ENCODE data around the gene GRID1. TPM values are rescaled to one million over a fixed set of nuclear protein-coding genes. Genes with fewer than 3 reads are reported as not detected.
"Not testable (repeated sequence)": the region's sequence is repeated elsewhere in the genome, so short reads cannot be mapped to it uniquely, and the experiment has no call there.

GRID1 gene
- total RNA-seq, 2 donors from 2014 or later: not detected

DNA sequence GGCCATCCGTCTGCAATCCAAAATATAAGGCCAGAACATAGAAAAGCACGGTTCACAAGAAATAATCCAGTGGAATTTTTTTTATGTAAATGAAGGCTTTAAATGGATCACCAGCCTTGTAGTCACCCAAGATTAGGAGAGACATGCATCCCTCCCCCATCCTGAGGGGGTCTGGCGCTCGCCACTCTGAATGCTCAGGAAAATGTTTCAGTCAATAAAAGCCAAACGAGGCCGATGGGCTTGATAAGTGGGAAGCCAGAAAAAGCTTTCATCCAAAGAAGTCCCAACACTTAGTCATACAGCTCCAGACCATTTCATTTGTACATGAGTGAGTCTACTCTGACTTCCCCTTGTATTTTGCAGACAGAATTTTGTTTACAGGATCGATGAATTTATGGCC, 631.8 kb downstream of the GRID1 start:
- Mint-ChIP-seq H3K27me3 (no peaks in the 10 kb centered on the region), H3K4me1 (ENCODE audit: low read depth in 2 of 2) (no peaks in the 10 kb centered on the region), H3K27ac (no peak overlapping the region), H3K4me3 (no peak overlapping the region), H3K36me3 (no peaks in the 10 kb centered on the region), H3K9me3 (peaks cover 7% of the 10 kb centered on the region)
- DNase-seq (ENCODE audit: low spot score) (no peak), ATAC-seq (no peak)

GRCh38 chr10:85724215-85724614, 642.4 kb downstream of the GRID1 start:
- Mint-ChIP-seq H3K9me3 (peaks cover 13% of the 10 kb centered on the region), H3K4me3 (no peak overlapping the region), H3K36me3 (no peaks in the 10 kb centered on the region), H3K27ac (no peak overlapping the region), H3K4me1 (ENCODE audit: low read depth in 2 of 2) (no peaks in the 10 kb centered on the region), H3K27me3 (no peaks in the 10 kb centered on the region)
- no peak for ATAC-seq
- DNase-seq (ENCODE audit: low spot score): no peak

GRCh38 chr10:85720931-85721590, 645.5 kb downstream of the GRID1 start:
- DNase-seq (ENCODE audit: low spot score): no peak
- Mint-ChIP-seq H3K4me3 (no peak overlapping the region), H3K9me3 (peaks cover 5% of the 10 kb centered on the region), H3K27ac (no peak overlapping the region), H3K27me3 (no peaks in the 10 kb centered on the region), H3K4me1 (ENCODE audit: low read depth in 2 of 2) (no peaks in the 10 kb centered on the region), H3K36me3 (no peaks in the 10 kb centered on the region)
- ATAC-seq: no peak

DNA sequence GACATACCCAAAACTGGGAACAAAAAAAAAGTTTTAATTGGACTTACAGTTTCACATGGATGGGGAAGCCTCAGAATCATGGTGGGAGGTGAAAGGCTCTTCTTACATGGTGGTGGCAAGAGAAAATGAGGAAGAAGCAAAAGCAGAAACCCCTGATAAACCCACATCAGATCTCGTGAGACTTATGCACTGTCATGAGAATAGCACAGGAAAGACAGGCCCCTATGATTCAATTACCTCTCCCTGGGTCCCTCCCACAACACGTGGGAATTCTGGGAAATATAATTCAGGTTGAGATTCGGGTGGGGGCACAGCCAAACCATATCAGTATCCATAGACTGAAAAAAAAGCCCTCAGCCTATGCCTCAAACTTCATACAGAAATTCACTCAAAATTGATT, 647.2 kb downstream of the GRID1 start:
- no peak overlapping the region for H3K27ac Mint-ChIP-seq
- no peak for ATAC-seq
- H3K9me3 Mint-ChIP-seq: peaks cover 2% of the 10 kb centered on the region
- H3K4me1 Mint-ChIP-seq (ENCODE audit: low read depth in 2 of 2): no peaks in the 10 kb centered on the region
- no peak for DNase-seq (ENCODE audit: low spot score)
- no peaks in the 10 kb centered on the region for H3K36me3 Mint-ChIP-seq
- no peaks in the 10 kb centered on the region for H3K27me3 Mint-ChIP-seq
- H3K4me3 Mint-ChIP-seq: no peak overlapping the region

- no peak for DNase-seq (ENCODE audit: low spot score)
- no peak overlapping the region for H3K4me3 Mint-ChIP-seq
- no peak overlapping the region for H3K27ac Mint-ChIP-seq
- H3K36me3 Mint-ChIP-seq: no peaks in the 10 kb centered on the region
- H3K4me1 Mint-ChIP-seq (ENCODE audit: low read depth in 2 of 2): no peaks in the 10 kb centered on the region
- ATAC-seq: no peak
- H3K27me3 Mint-ChIP-seq: no peaks in the 10 kb centered on the region
- no peaks in the 10 kb centered on the region for H3K9me3 Mint-ChIP-seq
Observed at GRCh38 chr10:85713885-85714284, 652.7 kb downstream of the GRID1 start.

GRCh38 chr10:85702768-85703167, 663.8 kb downstream of the GRID1 start:
- H3K36me3 Mint-ChIP-seq: no peaks in the 10 kb centered on the region
- H3K27me3 Mint-ChIP-seq: no peaks in the 10 kb centered on the region
- H3K27ac Mint-ChIP-seq: no peak overlapping the region
- peaks cover 15% of the 10 kb centered on the region for H3K9me3 Mint-ChIP-seq
- no peak for ATAC-seq
- H3K4me1 Mint-ChIP-seq (ENCODE audit: low read depth in 2 of 2): no peaks in the 10 kb centered on the region
- DNase-seq (ENCODE audit: low spot score): no peak
- H3K4me3 Mint-ChIP-seq: no peak overlapping the region

DNA sequence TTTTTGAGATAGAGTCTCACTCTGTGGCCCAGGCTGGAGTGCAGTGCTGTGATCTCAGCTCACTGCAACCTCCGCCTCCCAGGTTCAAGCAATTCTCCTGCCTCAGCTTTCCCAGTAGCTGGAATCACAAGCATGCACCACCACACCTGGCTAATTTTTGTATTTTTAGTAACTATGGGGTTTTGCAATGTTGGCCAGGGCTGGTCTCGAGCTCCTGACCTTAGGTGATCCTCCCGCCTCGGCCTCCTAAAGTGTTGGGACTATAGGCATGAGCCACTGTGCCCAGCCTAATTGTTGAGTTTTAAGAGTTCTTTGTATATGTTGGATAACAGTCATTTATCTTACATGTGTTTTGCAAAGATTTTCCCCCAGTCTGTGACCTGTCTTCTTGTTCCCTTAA, 667.5 kb downstream of the GRID1 start:
- H3K27me3 Mint-ChIP-seq; H3K4me3 Mint-ChIP-seq; H3K27ac Mint-ChIP-seq; ATAC-seq; H3K4me1 Mint-ChIP-seq (ENCODE audit: low read depth in 2 of 2); H3K36me3 Mint-ChIP-seq; DNase-seq (ENCODE audit: low spot score): not testable (repeated sequence)
- peaks cover 13% of the 10 kb centered on the region for H3K9me3 Mint-ChIP-seq

- H3K27ac Mint-ChIP-seq: no peak overlapping the region
- H3K9me3 Mint-ChIP-seq: peaks cover 17% of the 10 kb centered on the region
- no peak overlapping the region for H3K4me3 Mint-ChIP-seq
- no peaks in the 10 kb centered on the region for H3K27me3 Mint-ChIP-seq
- ATAC-seq (no peak), DNase-seq (ENCODE audit: low spot score) (no peak)
- no peaks in the 10 kb centered on the region for H3K4me1 Mint-ChIP-seq (ENCODE audit: low read depth in 2 of 2)
- no peaks in the 10 kb centered on the region for H3K36me3 Mint-ChIP-seq
Observed at GRCh38 chr10:85696893-85697292, 669.7 kb downstream of the GRID1 start.

- ATAC-seq: no peak
- Mint-ChIP-seq H3K9me3 (peaks cover 5% of the 10 kb centered on the region), H3K27me3 (peaks cover 0 to 1% of the 10 kb centered on the region in 2 donors), H3K4me1 (ENCODE audit: low read depth in 2 of 2) (no peaks in the 10 kb centered on the region), H3K4me3 (no peak overlapping the region), H3K36me3 (no peaks in the 10 kb centered on the region), H3K27ac (no peak overlapping the region)
- no peak for DNase-seq (ENCODE audit: low spot score)
Observed at GRCh38 chr10:85682621-85683020, 684.0 kb downstream of the GRID1 start.

- ATAC-seq: no peak
- peaks cover 12% of the 10 kb centered on the region for H3K9me3 Mint-ChIP-seq
- no peaks in the 10 kb centered on the region for H3K36me3 Mint-ChIP-seq
- H3K27ac Mint-ChIP-seq: no peak overlapping the region
- H3K4me1 Mint-ChIP-seq (ENCODE audit: low read depth in 2 of 2): no peaks in the 10 kb centered on the region
- DNase-seq (ENCODE audit: low spot score): no peak
- no peaks in the 10 kb centered on the region for H3K27me3 Mint-ChIP-seq
- H3K4me3 Mint-ChIP-seq: no peak overlapping the region
Observed at GRCh38 chr10:85679710-85680109, 686.9 kb downstream of the GRID1 start.

- Mint-ChIP-seq H3K27ac (no peak overlapping the region), H3K36me3 (no peaks in the 10 kb centered on the region), H3K9me3 (peaks cover 12% of the 10 kb centered on the region), H3K4me1 (ENCODE audit: low read depth in 2 of 2) (no peaks in the 10 kb centered on the region), H3K4me3 (no peak overlapping the region), H3K27me3 (no peaks in the 10 kb centered on the region)
- no peak for DNase-seq (ENCODE audit: low spot score)
- no peak for ATAC-seq
Observed at GRCh38 chr10:85679061-85679460, 687.5 kb downstream of the GRID1 start.

- Mint-ChIP-seq H3K4me3 (no peak overlapping the region), H3K9me3 (peaks cover 21% of the 10 kb centered on the region), H3K36me3 (no peaks in the 10 kb centered on the region), H3K27ac (no peak overlapping the region), H3K4me1 (ENCODE audit: low read depth in 2 of 2) (no peaks in the 10 kb centered on the region), H3K27me3 (no peaks in the 10 kb centered on the region)
- ATAC-seq (no peak), DNase-seq (ENCODE audit: low spot score) (no peak)
Observed at GRCh38 chr10:85674851-85675250, 691.7 kb downstream of the GRID1 start.

DNA sequence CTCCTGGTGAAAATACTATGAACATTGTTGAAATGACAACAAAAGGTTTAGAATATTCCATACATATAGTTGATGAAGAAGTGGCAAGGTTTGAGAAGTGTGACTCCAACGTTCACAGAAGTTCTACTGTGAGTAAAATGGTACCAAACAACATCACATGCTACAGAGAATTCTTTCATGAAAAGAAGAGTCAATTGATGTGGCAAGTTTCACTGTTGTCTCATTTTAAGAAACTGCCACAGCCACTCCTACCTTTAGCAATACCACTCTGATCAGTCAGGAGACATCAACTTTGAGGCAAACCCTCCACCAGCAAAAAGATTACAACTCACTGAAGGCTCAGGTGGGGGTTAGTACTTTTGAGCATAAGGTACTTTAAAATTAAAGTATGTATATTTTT, 693.3 kb downstream of the GRID1 start:
- ATAC-seq (no peak), DNase-seq (ENCODE audit: low spot score) (no peak)
- no peak overlapping the region for H3K4me3 Mint-ChIP-seq
- H3K27ac Mint-ChIP-seq: no peak overlapping the region
- peaks cover 16% of the 10 kb centered on the region for H3K9me3 Mint-ChIP-seq
- H3K4me1 Mint-ChIP-seq (ENCODE audit: low read depth in 2 of 2): no peaks in the 10 kb centered on the region
- H3K36me3 Mint-ChIP-seq: no peaks in the 10 kb centered on the region
- no peaks in the 10 kb centered on the region for H3K27me3 Mint-ChIP-seq

DNA sequence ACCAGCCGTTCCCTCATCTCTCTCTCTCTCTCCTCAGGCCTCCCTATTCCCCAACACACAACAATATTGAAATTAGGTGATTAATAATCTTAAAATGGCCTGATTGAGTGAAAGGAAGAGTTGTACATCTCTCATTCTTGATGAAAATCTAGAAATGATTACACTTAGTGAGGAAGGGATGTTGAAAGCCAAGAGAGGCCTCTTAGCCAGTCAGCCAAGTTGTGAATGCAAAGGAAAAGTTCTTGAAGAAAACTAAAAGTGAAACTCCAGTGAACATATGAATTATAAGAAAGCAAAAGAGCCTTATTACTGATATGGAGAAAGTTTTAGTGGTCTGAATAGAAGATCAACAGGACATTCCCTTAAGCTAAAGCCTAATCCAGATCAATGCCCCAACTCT, 695.1 kb downstream of the GRID1 start:
- no peak overlapping the region for H3K27ac Mint-ChIP-seq
- no peaks in the 10 kb centered on the region for H3K36me3 Mint-ChIP-seq
- no peak overlapping the region for H3K4me3 Mint-ChIP-seq
- no peaks in the 10 kb centered on the region for H3K4me1 Mint-ChIP-seq (ENCODE audit: low read depth in 2 of 2)
- no peak for DNase-seq (ENCODE audit: low spot score)
- H3K27me3 Mint-ChIP-seq: no peaks in the 10 kb centered on the region
- no peak for ATAC-seq
- peaks cover 9% of the 10 kb centered on the region for H3K9me3 Mint-ChIP-seq

DNA sequence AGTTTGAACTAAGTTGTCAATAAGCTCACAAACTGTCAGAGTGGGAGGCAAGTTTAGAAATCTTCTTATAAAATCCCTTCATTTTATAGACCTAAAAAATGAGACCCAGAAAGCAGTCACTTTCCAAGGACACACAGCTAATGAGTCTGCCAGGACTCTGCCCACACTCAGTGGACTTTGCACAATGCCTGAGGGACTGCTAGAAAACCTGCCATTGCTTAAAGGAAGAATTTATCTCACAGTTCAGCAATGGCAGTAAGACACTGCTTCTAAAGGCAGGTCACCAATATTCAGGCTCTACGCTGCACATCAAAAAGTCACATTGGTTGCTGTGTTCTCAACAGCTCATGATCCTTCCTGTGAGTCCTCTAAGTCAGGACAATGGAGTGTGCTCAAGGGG, 698.1 kb downstream of the GRID1 start:
- DNase-seq (ENCODE audit: low spot score) (no peak), ATAC-seq (no peak)
- Mint-ChIP-seq H3K4me3 (no peak overlapping the region), H3K9me3 (peaks cover 9% of the 10 kb centered on the region), H3K27me3 (no peaks in the 10 kb centered on the region), H3K4me1 (ENCODE audit: low read depth in 2 of 2) (no peaks in the 10 kb centered on the region), H3K27ac (no peak overlapping the region), H3K36me3 (no peaks in the 10 kb centered on the region)
